ENCODE results near the gene KLF2. TPM values are rescaled to one million over a fixed set of nuclear protein-coding genes. Genes with fewer than 3 reads are reported as not detected.

Gene KLF2
- total and polyA plus RNA-seq, 2 of the 13 experiments (the other 11 are each of a cell fraction or from before 2014, with no cell fraction given): not detected

GRCh38 chr19:16319481-16319880 lies 5.1 kb upstream of the KLF2 start:
- ChIA-PET POLR2A (no interaction called here), CTCF (ENCODE audit: low intra/inter-chr PET ratio, low total read pairs) (no interaction called here)
- Histone ChIP-seq H4K20me1 (ENCODE audit: insufficient read depth, low read length) (no peaks in the 10 kb centered on the region), H3K27me3 (ENCODE audit: control insufficient read depth in 1 of 2, insufficient read depth in 2 of 2, low read length in 2 of 2) (peaks cover 2 to 22% of the 10 kb centered on the region in 2 experiments; a peak in 4 of 5 replicates), H3K4me2 (ENCODE audit: low read depth, low read length) (no peak overlapping the region), H2AFZ (ENCODE audit: low read length) (no peak overlapping the region), H3K9ac (ENCODE audit: insufficient read depth, low read depth, low read length) (no peak overlapping the region), H3K4me1 (ENCODE audit: insufficient read depth, low read length) (peaks cover 24% of the 10 kb centered on the region), H3K27ac (ENCODE audit: extremely low read length, insufficient read depth, low read length) (no peak overlapping the region), H3K36me3 (replicated peaks in 1 of 2; ENCODE audit: control insufficient read depth in 1 of 2, insufficient read depth in 2 of 2, low read length in 2 of 2) (no peaks in the 10 kb centered on the region), H3K79me2 (ENCODE audit: insufficient read depth, low read length) (no peaks in the 10 kb centered on the region), H3K4me3 (replicated peaks in 1 of 3; ENCODE audit: insufficient read depth in 1 of 3, low read depth in 2 of 3, low read length in 3 of 3) (no peak overlapping the region), H3K9me3 (ENCODE audit: low read length) (no peaks in the 10 kb centered on the region)
- no peak for TF ChIP-seq MTF2 (CRISPR knock-in tag; IDR thresholded peaks at IDR 0.05; ENCODE audit: borderline replicate concordance)
- TF ChIP-seq ZNF616 (CRISPR knock-in tag; IDR thresholded peaks at IDR 0.05; ENCODE audit: low read depth): no peak
- no peak for TF ChIP-seq ZNF703 (CRISPR knock-in tag; IDR thresholded peaks at IDR 0.05; ENCODE audit: borderline replicate concordance)
- no peak for TF ChIP-seq ZNF382 (CRISPR knock-in tag; IDR thresholded peaks at IDR 0.05; ENCODE audit: borderline replicate concordance)
- no peak for TF ChIP-seq ZFP36 (IDR thresholded peaks at IDR 0.05; ENCODE audit: borderline replicate concordance, low read depth, low read length, partially characterized antibody)
- no peak for TF ChIP-seq RBFOX2 (IDR thresholded peaks at IDR 0.05; ENCODE audit: low read depth, low read length)
- WGBS (ENCODE audit: low lambda C conversion rate): 71% methylated on average over 6 of the region's 7 CpGs
- in situ Hi-C loops (cut with HindIII; ENCODE audit: extremely low pct_ligation_motif_present, low pct_unique_long_range_greater_than_20kb) (no loop called here), intact Hi-C loops (cut with micrococcal nuclease; ENCODE audit: unreplicated experiment) (no loop called here)
- ATAC-seq (no peak), FAIRE-seq (no peak), DNase-seq (ENCODE audit: low spot score) (no peak)
- BruUV-seq (replicated peaks): no TSS peak

DNA sequence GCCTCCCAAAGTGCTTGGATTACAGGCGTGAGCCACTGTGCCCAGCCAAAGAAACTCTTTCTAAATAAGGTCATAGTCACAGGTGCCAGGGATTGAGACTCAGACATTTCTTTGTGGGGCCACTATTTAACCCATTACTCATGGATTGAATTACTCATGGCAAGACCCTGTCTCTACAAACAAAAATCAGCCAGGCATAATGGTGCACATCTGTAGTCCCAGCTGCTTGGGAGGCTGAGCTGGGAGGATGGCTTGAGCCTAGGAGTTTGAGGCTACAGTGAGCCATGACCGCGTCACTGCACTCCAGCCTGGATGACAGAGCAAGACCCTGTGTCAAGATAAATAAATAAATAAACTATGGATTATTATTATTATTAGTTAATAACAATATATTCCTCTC lies 3.6 kb upstream of the KLF2 start:
- no peak overlapping the region for H3K4me2 ChIP-seq (ENCODE audit: low read depth, low read length)
- peaks cover 17% of the 10 kb centered on the region for H3K4me1 ChIP-seq (ENCODE audit: insufficient read depth, low read length)
- peaks cover 2 to 22% of the 10 kb centered on the region in 2 experiments; a peak in 4 of 5 replicates for H3K27me3 ChIP-seq (ENCODE audit: control insufficient read depth in 1 of 2, insufficient read depth in 2 of 2, low read length in 2 of 2)
- ChIA-PET POLR2A (no interaction called here), CTCF (ENCODE audit: low intra/inter-chr PET ratio, low total read pairs) (no interaction called here)
- H4K20me1 ChIP-seq (ENCODE audit: insufficient read depth, low read length): no peaks in the 10 kb centered on the region
- no peaks in the 10 kb centered on the region for H3K9me3 ChIP-seq (ENCODE audit: low read length)
- no peak overlapping the region for H3K4me3 ChIP-seq (replicated peaks in 1 of 3; ENCODE audit: insufficient read depth in 1 of 3, low read depth in 2 of 3, low read length in 3 of 3)
- BruUV-seq (replicated peaks): no TSS peak
- ATAC-seq: no peak
- H3K27ac ChIP-seq (ENCODE audit: extremely low read length, insufficient read depth, low read length): no peak overlapping the region
- H3K79me2 ChIP-seq (ENCODE audit: insufficient read depth, low read length): no peaks in the 10 kb centered on the region
- no peak for FAIRE-seq
- no peak for TF ChIP-seq ZFP90 (CRISPR knock-in tag; IDR thresholded peaks at IDR 0.05; ENCODE audit: borderline replicate concordance)
- TF ChIP-seq HNRNPUL1 (IDR thresholded peaks at IDR 0.05; ENCODE audit: low read depth, low read length): no peak
- no peak for TF ChIP-seq MAF1 (CRISPR knock-in tag; IDR thresholded peaks at IDR 0.05; ENCODE audit: borderline replicate concordance)
- TF ChIP-seq HDAC1 (CRISPR knock-in tag; IDR thresholded peaks at IDR 0.05): no peak
- TF ChIP-seq NBN (conservative IDR thresholded peaks at IDR 0.05): no peak
- no peak for TF ChIP-seq SP5 (CRISPR knock-in tag; IDR thresholded peaks at IDR 0.05; ENCODE audit: borderline replicate concordance, low read depth)
- H3K9ac ChIP-seq (ENCODE audit: insufficient read depth, low read depth, low read length): no peak overlapping the region
- in situ Hi-C loops (cut with HindIII; ENCODE audit: extremely low pct_ligation_motif_present, low pct_unique_long_range_greater_than_20kb) (no loop called here), intact Hi-C loops (cut with micrococcal nuclease; ENCODE audit: unreplicated experiment) (loop anchor here (10.0 kb wide), 1 partner anchor 76 kb away; no protein-coding TSS in a partner anchor)
- 78% methylated on average over 3 of the region's 3 CpGs for WGBS (ENCODE audit: low lambda C conversion rate)
- no peaks in the 10 kb centered on the region for H3K36me3 ChIP-seq (replicated peaks in 1 of 2; ENCODE audit: control insufficient read depth in 1 of 2, insufficient read depth in 2 of 2, low read length in 2 of 2)
- no peak overlapping the region for H2AFZ ChIP-seq (ENCODE audit: low read length)
- DNase-seq (ENCODE audit: low spot score): no peak

All from HepG2 (cell line).